Ramos (cell line): Measurements from ENCODE around the gene SPCS2.
"Not testable (repeated sequence)": the region's sequence is repeated elsewhere in the genome, so short reads cannot be mapped to it uniquely, and the experiment has no call there.

ENCODE experiments used
- in situ Hi-C: fragments of 300-500 bp; cut with MboI; formaldehyde crosslinking; loops from one replicate; pipeline ENCODE4 v1.14.3; 2022; ENCODE audit warnings: low sequenced_read_pairs; ENCODE audit not compliant: unreplicated experiment

Gene SPCS2

DNA sequence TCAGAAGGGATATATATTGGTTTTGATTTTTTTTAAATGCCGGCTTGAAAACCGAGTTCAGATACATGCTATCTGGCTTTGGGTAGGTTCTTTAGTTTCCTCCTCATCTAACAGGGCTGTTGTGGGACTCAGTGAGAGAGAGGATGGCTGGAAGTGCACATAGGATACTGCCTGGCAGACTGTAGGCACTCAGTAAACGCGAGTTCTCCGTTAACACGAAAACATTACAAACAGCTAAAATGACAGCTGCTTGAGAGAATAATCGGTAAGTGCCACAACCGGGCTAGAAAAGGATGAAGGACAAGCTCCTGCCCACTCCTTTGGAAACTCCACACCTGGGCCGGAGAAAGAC is 544 bp upstream of the SPCS2 start:
- in situ Hi-C loops: no loop called here

DNA sequence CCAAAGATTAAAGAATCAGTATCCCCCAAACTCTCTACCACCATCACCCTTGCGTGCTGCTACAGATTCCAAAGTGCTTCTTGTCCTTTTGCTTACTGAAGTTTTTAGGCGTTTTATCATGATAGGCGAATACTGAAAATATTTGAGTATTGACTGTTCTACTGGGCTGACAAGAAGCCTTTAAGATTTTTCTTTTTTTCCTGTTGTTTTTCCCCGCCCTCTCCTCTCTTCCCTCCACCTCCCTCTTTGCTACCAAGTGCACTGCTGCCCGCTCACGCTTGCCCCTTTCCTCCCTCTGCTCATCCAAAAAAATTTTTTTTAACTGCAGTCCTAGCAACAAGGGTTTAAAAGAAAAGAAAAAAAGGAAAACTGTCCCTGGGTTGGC is 679 bp downstream of the SPCS2 start:
- in situ Hi-C loops: no loop called here

DNA sequence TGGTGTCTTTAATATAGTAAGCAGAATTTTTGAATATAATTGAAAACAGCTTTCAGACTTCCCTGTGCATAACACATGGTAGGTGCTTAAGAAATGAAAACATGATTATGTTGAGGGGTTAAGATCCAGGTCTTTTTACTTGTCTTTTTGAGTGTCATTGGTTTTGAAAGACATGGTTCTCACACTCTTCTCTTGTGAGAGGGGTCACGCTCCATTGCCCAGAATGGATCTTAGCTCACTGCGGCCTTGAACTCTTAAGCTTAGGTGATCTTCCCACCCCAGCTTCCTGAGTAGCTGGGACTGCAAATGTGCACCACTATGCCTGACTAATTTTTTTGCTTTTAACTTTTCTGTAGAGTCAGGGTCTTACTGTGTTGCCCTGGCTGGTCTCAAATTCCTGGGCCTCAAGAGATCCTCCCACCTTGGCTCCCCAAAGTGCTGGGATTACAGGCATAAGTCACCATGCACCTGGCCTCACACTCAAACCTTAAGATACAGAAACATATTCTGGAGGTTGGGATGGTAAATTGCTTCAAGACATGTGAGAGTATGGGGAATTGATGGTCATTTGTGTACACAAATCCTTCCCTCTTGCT is 1.4 kb downstream of the SPCS2 start:
- in situ Hi-C loops: no loop called here

DNA sequence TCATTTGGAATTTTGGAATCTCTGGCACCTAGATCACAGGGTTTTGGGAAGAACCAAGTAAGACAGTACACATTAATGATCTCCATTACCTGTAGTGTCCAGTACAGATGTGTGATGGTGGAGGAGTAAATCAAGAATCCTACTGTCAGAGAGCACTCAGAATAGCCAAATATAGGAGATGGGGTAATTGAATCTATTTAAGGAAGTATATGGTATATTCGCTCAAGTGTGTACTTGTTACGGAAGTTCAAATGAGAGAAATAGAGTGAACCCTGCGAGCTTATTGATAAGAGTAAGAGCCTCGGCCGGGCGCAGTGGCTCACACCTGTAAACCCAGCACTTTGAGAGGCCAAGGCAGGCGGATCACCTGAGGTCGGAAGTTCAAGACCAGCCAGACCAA is 2.2 kb downstream of the SPCS2 start:
- in situ Hi-C loops: no loop called here

DNA sequence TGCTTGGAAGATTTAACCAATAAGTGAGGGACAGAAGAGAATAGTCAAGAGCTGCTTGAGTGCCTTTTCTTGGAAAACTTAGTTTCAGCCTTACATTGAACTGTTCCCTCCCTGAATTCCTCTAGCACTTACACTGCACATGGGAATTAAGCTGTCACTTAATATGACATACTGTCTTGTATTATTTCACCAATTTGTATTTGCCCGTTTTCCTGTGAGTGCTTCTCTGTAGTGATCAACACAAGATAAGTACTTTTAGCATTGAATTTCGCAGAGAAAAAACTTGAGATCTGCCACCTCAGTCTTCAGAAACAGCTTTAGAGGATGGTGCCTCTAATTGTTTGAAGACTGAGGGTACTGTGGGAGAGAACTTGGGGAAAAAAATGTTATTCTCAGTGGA is 3.7 kb downstream of the SPCS2 start:
- in situ Hi-C loops: no loop called here

DNA sequence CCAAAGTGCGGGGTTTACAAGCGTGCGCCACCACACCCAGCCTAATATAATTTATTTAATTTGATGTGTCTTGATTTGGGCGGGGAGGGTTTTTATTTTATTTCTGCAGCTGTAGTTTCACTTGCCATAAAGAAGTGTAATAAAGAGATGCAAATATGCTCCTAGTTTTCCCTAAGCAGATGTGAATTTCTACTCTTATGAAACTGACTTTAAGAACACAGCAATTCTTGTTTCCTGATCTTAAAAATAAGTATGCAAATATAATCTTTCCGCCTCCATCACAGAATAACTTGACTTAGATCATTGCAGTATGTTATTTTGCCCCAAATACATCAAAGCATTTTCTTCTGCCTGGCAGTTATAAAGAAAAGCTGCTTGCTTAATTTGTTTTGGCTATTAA is 4.4 kb downstream of the SPCS2 start:
- in situ Hi-C loops: no loop called here

DNA sequence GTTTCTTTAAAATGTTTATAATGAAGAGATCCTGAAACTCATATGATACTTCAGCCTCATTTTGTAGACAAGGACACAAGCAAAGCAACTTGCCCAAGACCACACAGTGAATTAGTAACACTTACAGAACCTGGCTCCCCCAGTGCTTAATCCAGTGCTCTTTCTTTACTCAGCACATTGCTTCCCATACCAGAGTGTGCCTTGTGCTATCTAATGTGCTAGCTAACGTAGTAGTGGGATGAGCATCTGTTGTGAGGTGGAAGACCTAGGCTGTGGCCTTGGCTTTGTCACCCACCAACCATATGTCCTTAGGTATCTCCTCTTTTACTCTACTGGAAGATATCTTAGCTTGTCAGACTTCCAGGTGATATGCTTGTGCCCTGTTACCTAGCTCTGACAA is 5.1 kb downstream of the SPCS2 start:
- in situ Hi-C loops: no loop called here

DNA sequence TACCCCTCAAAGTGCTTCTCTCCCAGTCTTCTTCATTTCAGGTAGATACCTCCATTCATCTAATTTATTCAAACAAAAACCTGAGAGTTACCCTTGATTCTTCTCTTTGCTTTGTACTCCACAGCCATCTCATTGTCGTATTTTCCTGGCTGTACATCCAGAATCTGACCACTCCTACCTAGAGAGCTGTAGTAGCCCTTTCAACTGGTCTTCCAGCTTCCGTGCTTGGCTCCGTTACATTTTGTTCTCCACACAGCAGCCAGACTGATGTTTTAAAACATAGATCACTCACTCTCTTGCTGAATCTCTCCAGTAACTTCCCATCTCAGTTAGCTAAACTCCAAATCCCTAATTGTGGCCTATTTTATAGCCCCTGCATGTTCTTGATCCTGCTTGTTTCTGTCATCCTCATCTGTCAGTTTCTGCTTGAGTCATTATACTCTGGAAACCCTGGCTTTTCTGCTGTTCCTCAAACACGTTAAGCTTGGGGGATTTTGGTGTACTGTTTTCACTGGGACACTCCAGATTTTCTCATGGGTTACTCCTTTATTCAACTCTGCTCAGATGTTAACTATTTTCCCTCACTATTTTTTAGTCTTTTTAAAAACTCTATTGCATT is 7.4 kb downstream of the SPCS2 start:
- in situ Hi-C loops: no loop called here

DNA sequence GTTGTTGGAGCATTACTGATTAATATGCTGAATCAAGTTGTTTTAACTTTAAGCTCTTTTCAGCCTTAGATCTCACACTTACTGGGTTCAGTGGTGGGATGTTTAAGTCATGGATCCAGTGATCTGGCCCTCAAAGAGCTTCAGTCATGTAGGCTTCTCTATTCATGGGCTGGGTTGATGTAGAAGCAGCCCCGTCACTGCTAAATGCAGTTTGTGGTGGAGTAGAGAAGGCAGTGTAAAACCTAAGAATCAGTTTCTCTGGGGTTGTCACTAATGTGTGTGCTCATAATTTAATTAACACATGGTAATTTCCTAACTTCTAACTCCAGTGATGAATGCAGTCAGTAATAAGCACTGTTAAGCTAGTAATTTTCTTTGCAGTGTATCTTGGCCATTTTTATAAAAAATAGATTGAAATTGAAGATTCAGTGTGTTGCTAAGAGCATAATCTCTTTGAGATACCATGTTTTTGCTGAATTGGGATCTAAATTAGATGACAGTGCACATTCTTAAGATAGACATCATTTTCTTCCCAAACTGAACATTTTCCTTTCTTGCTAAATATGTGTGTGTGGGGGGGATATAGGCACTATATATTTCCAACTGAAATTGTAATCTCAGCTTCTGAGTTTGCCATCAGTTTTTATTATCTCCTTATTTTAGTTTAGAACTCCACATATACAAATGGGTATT is 9.0 kb downstream of the SPCS2 start:
- in situ Hi-C loops: no loop called here

DNA sequence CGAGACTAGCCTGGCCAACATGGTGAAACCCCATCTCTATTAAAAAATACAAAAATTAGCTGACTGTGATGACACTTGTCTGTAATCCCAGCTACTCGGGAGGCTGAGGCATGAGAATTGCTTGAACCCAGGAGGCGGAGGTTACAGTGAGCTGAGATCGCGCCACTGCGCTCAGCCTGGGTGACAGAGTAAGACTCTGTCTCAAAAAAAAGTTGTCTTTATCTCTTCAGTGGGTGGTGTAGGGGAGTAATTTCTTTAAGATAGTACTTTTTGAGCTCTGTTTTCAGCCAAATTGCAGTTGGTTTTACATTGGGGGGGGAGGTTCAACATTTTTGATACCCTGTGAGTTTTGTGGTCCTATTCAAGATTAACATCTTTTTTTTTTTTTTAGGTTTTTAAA is 11.1 kb downstream of the SPCS2 start:
- in situ Hi-C loops: not testable (repeated sequence)

DNA sequence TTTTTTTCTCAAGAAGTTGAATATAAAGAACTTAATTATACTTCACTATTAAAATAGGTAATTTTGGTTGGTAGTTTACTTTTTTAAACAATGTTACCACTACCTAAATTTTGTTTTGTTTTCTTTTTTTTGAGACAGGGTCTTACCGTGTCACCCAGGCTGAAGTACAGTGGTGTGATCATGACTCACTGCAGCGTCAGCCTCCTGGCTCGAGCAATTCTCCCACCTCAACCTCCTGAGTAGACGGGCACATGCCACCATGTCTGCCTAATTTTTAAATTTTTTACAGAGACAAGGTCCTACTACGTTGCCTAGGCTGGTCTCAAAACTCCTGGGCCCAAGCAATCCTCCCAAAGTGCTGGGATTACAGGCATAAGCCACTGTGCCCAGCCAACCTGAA is 17.6 kb downstream of the SPCS2 start:
- in situ Hi-C loops: no loop called here

DNA sequence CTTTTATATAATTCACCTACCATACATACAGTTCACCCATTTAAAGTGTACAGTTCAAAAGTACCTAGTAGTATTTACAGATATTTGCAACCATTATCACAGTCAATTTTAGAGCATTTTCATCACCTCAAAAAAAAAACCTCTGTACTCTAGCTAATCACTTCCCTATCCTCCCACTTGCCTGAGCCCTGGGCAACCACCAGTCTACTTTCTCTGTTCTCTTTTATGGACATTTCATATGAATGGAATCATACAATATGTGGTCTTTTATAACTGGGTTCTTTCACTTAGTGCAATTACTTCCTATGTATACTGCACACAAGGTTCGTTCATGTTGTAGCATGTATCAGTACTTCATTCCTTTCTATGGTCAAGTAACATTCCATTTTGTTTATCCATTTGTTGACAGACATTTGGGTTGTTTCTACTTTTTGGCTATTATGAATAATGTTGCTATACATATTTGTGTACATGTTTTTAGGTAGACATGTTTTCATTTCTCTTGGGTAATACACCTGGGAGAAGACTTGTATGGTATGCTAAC is 21.9 kb downstream of the SPCS2 start:
- in situ Hi-C loops: no loop called here

DNA sequence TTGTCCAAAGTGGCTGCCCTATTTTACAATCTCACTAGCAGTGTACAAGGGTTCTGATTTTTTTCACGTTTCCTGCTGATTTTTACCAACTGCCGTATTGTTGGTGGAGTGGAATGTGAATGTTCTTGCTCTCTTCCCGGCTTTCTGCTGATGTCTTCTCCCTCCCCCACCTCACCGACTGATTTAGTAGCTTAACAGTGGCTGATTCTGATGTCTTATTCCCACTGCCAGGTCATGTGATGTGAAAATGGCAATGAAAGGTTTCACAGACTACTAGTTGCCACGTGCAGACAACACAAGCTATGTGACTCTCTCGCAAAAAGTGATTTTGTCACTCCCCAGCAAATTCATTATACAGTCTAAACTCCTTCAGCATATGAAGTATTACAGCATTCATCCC is 22.4 kb downstream of the SPCS2 start:
- in situ Hi-C loops: no loop called here

DNA sequence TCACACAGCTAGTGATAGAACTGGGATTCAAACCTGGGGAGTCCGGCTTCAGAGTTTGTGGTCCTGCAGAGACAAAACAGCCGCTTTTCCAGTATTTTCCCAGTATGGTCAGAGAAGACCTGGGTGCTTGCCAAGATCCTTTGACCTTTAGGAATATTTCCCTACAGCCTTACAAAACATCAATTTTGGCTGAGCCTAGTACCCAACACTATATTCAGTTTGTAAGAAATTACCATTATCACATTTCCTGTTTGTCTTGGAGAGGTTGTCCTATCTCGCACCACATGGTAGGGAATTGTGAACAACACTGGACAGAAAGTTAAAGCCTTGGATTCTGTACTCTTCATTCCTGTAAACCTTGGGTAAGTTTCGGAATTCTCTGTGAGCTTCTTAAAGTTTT is 29.0 kb downstream of the SPCS2 start:
- in situ Hi-C loops: no loop called here

DNA sequence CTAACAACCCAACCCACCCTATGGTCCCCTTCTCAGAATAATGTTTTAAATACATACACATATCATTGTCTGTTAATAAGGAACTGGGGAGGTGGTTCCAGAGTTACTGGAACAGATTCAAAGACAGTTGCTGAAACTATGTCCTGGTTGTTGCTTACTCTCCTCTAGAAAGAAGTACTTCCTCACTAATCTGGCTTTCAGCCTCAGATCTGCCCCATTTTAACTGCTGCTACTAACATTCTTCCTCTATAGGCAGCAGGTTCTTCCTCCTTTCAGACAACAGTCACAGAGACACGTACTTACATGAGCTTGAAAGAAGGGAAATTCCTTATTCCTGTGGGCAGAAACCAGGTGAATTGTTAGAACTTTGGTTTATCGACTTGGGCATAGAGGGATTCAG is 31.6 kb downstream of the SPCS2 start:
- in situ Hi-C loops: no loop called here

DNA sequence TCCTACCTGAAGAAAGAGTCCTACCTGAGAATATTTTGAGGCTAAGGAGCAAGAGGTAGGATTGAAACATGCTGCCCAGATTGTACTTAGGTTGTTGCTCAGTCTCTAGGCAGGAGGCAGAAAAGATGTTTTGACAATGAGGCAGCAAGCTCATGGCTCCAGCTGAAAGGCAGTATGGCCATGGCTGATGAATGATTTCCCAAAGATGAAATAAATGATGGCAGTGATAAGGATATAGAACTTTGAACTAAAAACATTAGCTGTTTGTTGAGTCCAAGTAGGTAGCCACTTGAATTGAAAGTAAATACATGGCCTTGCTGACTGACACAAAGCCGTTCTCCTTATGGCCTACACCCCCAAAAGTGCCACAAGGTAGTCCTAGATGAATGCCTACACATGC is 32.8 kb downstream of the SPCS2 start:
- in situ Hi-C loops: no loop called here

DNA sequence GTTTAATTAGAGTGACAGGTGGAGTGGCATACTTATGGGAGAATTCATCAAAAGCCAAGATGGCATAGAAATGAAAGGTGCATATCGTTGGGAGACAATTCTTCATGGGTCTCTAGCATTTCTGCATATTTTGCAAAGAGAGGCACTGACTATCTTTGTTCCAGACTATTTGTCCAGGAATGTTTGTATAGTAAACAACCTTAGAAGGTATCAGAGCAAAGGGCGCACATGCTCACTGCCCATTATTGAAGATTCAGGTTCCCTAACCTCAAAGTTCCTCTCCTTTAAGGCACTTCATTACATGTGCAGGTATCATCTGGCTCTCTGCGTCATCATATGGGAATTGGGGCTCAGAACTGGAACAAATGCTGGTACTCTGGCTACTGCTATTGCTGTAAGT is 35.0 kb downstream of the SPCS2 start:
- in situ Hi-C loops: no loop called here

DNA sequence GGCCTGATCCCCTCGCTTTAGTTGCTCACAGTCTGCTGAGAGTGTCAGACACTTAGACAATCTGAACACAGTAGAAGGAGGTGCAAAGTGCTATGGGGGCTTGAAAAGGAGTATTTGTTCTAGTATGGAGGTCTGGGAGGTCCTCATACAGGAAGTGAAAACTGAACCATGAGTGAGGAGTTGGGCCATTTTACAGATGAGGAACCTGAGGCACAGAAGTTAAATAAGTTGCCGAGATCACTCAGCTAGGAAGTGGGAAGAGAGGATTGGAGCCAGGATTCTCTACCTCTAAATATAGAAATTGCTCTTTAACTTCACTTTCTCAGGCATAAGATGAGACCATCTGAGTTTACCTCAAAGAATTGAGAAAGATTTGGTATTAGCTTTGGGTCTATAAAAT is 35.7 kb downstream of the SPCS2 start:
- in situ Hi-C loops: no loop called here

DNA sequence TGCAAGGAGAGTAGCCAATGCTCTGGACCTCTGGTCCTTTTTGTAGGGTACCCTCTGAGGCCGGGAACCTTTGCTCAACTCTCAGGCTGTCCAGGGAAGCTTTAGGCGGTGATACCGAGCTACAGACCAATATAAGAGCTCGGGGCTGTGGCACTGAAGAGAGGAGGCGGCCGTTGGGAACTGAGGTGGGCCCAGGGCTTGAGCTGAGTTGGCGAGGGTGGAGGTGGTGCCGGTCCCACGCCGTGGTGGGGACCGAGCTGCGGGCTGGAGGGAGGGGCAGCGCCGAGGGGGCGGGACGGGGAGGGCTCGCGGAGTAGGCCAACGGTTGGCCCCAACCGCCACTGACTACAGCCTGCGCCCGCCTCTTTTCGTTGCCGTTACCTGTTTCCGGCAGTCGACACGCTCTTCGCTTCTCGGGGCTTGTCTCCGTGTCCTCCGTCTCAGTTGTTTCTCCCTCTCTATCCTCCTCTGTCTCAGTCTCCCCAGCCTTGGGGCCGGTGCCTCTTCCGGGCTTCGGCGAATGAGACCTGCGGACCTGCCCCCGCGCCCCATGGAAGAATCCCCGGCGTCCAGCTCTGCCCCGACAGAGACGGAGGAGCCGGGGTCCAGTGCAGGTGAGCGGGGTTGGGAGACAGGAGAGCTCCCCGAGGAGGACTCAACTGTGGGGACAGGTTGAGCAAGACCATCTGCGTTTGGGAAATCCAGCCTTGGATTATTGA is 39.6 kb downstream of the SPCS2 start, which contains the start of gene NEU3:
Gene NEU3 (plus strand): TSS at position 393 of the 719 bp plus-strand sequence. CDS start 128 bp downstream, at position 521.
- in situ Hi-C loops: no loop called here

DNA sequence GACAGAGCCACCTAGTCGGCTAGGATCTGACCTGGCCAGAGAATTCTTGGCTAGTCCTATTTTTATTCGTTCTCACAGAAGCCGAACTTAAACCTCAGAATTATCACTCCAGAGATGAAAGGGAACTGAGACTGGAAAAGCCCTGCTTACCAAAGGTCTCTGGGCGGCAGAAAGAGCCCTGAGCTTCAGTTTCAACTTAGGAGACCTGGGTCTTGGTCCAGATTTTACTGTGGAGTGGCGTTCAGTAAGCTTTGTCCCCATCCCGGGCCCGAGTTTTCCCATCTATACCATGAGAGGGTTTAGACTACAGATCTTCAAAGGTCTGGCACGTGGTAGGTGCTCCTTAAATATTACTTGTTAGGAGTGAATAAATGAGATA is 40.2 kb downstream of the SPCS2 start:
- in situ Hi-C loops: no loop called here

DNA sequence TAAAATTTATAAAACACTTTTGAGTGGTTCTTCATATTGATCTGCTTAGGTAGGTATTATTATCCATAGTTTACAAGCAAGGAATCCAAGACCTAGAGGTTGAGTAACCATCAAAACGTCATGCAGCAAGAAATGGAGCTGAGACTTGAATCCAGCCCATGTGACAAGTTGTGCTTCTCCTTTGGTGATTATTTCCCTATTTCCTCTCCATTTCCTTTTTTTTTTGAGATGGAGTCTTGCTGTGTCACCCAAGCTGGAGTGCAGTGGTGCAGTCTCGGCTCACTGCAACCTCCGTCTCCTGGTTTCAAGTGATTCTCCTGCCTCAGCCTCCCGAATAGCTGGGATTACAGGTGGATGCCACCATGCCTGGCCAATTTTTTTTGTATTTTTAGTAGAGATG is 41.1 kb downstream of the SPCS2 start:
- in situ Hi-C loops: not testable (repeated sequence)
